Thyroid gland (tissue), 4 donors: ENCODE results near the gene IKZF2.

Experiments used
- CTCF ChIP-seq, 6 experiments: fragments of 200-600 bp in 3 of 6; fragments of 450-650 bp in 3 of 6; sonication (generic) in 3 of 6; IDR thresholded peaks; one replicate each; pipeline ENCODE4 v1.5.1; 2016 to 2019; ENCODE audit warnings: antibody characterized with exemption in 6 of 6, mild to moderate bottlenecking in 2 of 6, inconsistent platforms in 1 of 6, moderate library complexity in 1 of 6
- POLR2A ChIP-seq, 2 donors: fragments of 450-650 bp; IDR thresholded peaks; one replicate each; pipeline ENCODE4 v1.6.1; 2017; ENCODE audit warnings: antibody characterized with exemption in 2 of 2, mild to moderate bottlenecking in 2 of 2, moderate library complexity in 1 of 2

DNA sequence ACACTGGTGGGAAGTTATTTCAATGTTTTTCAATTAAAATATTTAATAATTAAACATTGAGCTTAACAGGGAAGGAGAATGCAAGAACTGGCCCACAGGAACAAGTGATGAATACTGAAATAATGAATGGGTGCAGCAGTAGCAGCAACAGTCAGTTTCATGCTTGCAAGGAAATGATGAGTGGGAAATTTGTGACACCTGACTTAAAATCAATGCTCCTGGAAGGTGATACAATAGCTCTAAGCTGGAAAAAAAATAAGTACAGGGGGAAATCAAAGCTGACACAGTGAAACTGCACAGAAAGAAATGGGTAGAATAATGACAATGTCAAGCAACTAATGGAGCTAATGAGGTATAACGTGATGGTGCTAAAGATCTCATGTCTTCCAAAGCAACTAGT lies 184.5 kb downstream of the IKZF2 start:
- TF ChIP-seq POLR2A (IDR thresholded peaks at IDR 0.05) (no peak), CTCF (IDR thresholded peaks at IDR 0.05) (no peak)
